HTERT RPE-1 (cell line): ENCODE data around the gene AFMID.
"Not testable (repeated sequence)": the region's sequence is repeated elsewhere in the genome, so short reads cannot be mapped to it uniquely, and the experiment has no call there.

Experiments
- in situ Hi-C: fragments of 300-500 bp; cut with MboI; formaldehyde crosslinking; loops from 4 replicates; pipeline ENCODE4 v1.14.3; 2020; ENCODE audit warnings: low sequenced_read_pairs

The AFMID gene

GRCh38 chr17:78154903-78155811 lies 32.0 kb upstream of the AFMID start:
- in situ Hi-C loops, result no loop called here

DNA sequence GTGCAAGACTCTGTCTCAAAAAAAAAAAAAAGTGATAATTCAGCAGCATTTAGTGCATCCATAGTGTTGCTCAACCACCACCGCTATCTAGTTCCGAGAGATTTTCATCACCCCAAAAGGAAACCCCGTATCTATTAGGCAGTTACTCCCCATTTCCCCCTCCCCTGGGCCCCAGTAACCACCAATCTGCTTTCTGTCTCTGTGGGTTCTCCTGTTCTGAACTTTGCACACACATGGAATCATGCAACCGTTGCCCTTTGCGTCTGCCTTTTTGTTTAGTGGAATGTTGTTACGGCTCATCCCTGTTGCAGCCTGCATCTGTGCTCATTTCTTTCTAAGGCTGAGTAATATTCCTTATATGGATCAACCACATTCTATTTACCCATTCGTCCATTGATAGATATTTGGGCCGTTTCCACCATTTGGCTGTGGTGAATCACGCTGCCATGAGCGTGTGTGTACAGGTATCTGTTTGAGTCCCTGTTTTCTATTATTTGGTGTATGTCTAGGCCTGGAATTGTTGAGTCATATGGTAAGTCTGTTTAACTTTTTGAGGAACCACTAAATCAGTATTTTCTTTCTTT lies 27.5 kb upstream of the AFMID start:
- in situ Hi-C loops, result no loop called here

DNA sequence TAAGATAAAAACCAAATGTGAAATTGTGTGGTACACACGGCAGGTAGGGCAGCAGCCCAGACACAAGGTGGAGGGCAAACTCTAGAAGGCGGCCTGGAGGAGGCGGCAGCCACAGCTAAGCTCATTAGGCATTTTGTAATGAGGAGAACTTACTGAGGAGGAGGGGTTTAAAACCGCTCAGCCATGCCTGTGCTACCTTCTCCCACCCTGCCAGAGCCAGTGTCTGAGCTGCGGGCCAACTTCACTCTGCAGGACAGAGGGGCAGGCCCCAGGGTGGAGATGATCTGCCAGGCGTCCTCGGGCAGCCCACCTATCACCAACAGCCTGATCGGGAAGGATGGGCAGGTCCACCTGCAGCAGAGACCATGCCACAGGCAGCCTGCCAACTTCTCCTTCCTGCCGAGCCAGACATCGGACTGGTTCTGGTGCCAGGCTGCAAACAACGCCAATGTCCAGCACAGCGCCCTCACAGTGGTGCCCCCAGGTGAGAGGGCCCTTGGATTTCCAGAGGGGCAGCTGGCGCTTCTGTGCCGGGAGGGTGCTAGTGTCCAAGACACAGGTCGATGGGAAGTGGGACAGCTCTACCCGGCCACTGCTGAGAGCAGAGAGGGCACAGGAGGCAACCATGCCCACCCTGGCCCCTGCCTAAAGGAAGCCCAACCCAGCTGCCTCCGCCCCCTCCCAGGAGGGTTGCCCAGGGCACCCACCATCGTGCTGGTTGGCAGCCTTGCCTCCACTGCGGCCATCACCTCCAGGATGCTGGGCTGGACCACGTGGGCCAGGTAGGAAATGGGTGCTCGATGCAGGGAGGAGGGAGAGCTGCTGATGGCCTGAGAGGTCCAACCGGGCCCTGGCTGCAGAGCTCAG lies 23.0 kb upstream of the AFMID start:
- in situ Hi-C loops, result no loop called here

DNA sequence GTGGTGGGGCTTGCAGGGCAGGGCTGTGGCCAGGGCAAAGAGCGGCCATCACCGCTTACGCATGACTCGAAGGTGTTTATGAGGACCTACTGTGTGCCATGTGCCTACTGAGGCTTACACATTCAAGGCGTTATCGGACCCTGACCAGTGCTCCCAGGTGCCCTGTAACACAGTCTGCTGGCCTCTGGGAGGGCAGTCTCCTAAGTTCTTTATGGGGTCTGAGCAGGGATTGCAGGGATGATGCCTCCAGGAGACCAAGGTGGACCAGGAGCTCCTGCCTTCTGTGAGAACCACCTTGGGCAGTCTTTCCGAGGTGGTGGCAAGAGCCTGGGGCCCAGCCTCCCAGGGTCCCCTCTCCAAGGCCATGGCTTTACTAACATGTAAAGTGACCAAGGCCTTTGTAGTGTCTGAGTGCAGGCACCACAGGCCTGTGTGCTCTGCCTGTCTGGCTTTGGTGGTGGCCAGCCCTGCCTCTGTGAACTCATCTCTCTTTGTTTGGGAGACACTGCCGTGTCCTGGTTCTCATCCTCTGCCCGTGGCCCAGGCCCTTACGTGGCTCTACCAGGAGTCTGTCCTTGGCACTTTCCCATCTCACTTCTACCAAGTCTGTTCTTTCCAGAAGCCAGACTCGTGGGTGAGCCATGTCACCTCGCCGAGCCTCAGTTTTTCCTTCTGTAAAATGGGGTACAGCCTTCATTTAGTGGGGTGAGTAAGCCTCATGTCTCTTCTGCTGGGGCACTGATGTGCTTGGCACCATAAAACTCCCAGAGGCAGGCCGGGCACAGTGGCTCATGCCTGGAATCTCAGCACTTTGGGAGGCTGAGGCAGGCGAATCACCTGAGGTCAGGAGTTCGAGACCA lies 22.2 kb upstream of the AFMID start:
- in situ Hi-C loops, result no loop called here

- in situ Hi-C loops, result no loop called here
Measured at GRCh38 chr17:78166416-78166815, 20.7 kb upstream of the AFMID start.

- in situ Hi-C loops, result no loop called here
Measured at GRCh38 chr17:78168242-78168902, 18.8 kb upstream of the AFMID start, which contains the start of gene SYNGR2. TSS of gene SYNGR2 (plus strand) at chr17:78168581. CDS start at chr17:78168617, 36 bp downstream.

- in situ Hi-C loops, result no loop called here
Measured at GRCh38 chr17:78168903-78169793, 18.0 kb upstream of the AFMID start.

DNA sequence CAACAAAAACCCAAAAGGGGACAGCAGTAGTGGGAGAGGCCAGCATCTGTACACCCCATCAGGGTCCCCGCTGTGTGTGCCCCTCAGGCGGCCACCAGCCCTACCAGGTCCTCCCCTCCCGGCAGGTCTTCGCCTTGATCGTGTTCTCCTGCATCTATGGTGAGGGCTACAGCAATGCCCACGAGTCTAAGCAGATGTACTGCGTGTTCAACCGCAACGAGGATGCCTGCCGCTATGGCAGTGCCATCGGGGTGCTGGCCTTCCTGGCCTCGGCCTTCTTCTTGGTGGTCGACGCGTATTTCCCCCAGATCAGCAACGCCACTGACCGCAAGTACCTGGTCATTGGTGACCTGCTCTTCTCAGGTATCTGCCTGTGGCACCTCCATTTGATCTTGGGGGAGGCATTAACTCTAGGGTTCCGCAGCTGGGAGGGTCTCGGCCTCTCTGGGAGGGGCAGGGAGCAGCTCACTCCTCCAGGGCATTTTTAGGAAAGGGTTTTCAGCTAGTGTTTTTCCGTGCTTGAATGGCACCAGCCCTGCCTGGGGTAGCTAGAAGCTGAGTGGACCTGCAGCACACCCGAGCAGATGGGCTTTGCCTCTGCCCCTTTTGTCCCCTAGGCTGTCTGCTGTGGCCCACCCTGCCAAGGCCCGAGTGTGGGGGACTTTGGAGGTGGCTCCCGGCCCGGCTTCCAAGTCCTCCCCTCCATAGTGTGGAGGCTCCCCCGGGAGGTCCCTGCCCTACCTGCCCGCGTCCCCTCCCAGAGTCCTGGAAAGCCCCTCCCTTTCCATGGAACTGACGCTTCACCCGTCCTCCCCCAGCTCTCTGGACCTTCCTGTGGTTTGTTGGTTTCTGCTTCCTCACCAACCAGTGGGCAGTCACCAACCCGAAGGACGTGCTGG lies 16.2 kb upstream of the AFMID start:
- in situ Hi-C loops, result no loop called here

GRCh38 chr17:78171591-78172248 lies 15.4 kb upstream of the AFMID start:
- in situ Hi-C loops, result not testable (repeated sequence)

GRCh38 chr17:78172249-78173051 lies 14.7 kb upstream of the AFMID start:
- in situ Hi-C loops, result no loop called here

- in situ Hi-C loops, result no loop called here
Measured at GRCh38 chr17:78173097-78173715, 14.0 kb upstream of the AFMID start.

DNA sequence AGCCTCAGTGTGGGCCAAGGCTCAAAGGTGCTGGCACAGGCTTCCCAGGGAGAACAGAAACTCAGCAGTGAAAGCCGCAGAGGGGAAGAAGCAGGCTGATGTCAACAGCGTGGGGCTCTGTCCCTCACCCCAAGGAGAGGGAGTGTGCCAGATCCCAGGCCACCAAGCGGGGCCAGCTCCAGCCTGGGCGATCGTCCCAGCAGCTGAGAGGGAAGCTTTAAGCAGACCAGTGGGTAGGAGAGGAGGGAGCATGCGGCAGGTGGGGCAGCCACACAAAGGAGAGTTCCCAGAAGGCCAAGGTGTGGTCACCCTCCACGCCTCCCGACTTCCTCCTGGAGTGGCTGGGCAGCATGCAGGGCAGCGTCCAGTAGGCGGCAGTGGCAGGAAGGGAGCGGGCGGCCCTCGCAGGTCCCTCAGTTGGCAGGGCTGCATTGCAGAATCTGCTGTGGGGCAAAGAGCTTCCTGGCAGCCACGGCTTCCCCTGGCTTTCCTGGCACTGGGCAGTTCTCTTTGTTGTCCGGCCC lies 12.8 kb upstream of the AFMID start:
- in situ Hi-C loops, result no loop called here

DNA sequence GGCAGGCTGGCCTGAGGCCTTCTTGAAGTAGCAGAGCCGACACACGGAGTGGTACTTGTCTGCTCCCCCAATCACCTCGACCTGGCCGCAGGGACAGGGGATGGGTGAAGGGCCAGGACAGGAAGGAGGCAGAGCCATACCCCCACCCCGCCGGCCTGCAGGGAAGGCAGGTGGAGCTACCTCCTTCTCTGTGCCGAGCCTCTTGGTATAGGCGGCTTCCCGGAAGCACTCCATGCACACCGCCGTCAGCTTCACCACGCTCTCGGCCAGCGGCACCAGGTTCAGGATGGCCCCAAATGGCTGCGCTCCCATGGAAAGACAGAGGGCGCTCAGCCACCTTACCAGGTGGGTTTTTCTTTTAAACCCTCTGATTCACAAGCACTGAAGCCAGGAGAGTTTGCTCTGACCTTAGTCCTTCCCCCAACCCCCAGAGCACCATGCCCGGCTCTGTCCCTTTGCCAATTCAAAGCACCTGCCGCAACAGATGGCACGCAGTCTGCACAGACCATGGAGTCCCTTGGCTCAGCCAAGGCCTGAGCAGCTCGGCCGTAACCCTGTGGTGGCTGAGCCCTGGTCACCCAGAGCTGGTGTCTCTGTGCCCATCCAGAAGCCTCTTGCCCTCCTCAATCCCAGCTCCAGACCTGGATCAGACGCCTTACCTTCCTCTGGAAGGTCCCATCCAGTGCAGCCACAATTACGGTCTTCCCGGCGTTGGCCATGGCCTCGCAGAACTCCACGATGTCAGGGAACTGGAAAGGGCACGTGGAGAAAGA lies 12.1 kb upstream of the AFMID start:
- in situ Hi-C loops, result no loop called here

DNA sequence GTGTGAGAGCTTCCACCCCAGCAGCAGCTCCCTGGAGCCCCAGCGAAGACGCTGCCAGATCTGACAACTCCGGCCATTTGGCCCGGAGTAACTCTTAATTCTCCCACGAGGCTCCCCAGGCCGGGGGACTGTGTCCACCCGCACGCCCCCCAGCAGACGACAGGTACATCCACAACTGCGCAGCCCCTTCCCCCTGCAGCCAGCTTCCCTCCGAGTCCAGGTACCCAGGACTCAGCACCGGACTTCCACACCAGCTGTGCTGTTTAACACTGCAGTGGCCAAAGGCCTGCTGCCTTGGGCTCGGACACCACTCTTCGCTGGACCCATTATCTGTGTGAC lies 11.6 kb upstream of the AFMID start:
- in situ Hi-C loops, result no loop called here

- in situ Hi-C loops, result no loop called here
Measured at GRCh38 chr17:78176548-78177025, 10.6 kb upstream of the AFMID start.
